ENCODE data around the gene KCNK4. TPM values are rescaled to one million over a fixed set of nuclear protein-coding genes. Genes with fewer than 3 reads are reported as not detected.

The KCNK4 gene
- polyA plus RNA-seq, 3 donors: not detected

DNA sequence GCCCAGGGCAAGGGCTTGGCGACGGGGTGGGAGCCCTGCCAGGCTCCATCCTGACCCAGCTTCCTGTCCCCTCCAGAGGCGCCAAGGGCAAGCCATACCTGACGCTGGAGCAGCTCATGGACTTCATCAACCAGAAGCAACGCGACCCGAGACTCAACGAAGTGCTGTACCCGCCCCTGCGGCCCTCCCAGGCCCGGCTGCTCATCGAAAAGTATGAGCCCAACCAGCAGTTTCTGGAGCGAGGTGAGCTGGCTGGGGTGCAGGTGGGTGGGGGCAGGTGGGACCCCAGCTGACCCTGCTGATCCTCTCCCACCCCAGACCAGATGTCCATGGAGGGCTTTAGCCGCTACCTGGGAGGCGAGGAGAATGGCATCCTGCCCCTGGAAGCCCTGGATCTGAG is 34.8 kb upstream of the KCNK4 start:
- H3K36me3 Mint-ChIP-seq: peaks cover 45 to 67% of the 10 kb centered on the region in 2 donors
- peaks cover 21% of the 10 kb centered on the region for H3K4me1 Mint-ChIP-seq
- Histone ChIP-seq H3K9me3 (replicated peaks in 1 of 2; ENCODE audit: control insufficient read depth in 1 of 2, insufficient read depth in 1 of 2, low read length in 2 of 2) (no peaks in the 10 kb centered on the region), H3K79me2 (ENCODE audit: insufficient read depth, low read length) (peaks cover 18% of the 10 kb centered on the region), H4K20me1 (ENCODE audit: insufficient read depth, low read length) (peaks cover 34% of the 10 kb centered on the region), H3K27ac (ENCODE audit: low read depth in 1 of 2, low read length in 2 of 2) (no peak overlapping the region), H2AFZ (ENCODE audit: insufficient read depth, low read depth, low read length, poor library complexity, severe bottlenecking) (no peak overlapping the region), H3K9ac (ENCODE audit: insufficient read depth, low read length, poor library complexity, severe bottlenecking) (no peak overlapping the region), H3K27me3 (ENCODE audit: control insufficient read depth in 2 of 2, insufficient read depth in 2 of 2, low read length in 2 of 2) (no peaks in the 10 kb centered on the region), H3K4me3 (replicated peaks in 1 of 3; ENCODE audit: low read depth in 2 of 3, low read length in 3 of 3) (no peak overlapping the region), H3K4me1 (ENCODE audit: control insufficient read depth in 1 of 2, insufficient read depth in 2 of 2, low read length in 2 of 2) (peaks cover 18 to 26% of the 10 kb centered on the region in 2 donors), H3K4me2 (replicated peaks; ENCODE audit: extremely low read depth, low read length, poor library complexity, severe bottlenecking) (no peak overlapping the region), H3K36me3 (replicated peaks in 1 of 2; ENCODE audit: control insufficient read depth in 1 of 2, insufficient read depth in 2 of 2, low read length in 2 of 2) (peaks cover 59 to 68% of the 10 kb centered on the region in 2 donors)
- 82% methylated on average over 7 of the region's 15 CpGs for WGBS (ENCODE audit: insufficient coverage)
- no peak for DNase-seq
- TF ChIP-seq, protein P1, sequence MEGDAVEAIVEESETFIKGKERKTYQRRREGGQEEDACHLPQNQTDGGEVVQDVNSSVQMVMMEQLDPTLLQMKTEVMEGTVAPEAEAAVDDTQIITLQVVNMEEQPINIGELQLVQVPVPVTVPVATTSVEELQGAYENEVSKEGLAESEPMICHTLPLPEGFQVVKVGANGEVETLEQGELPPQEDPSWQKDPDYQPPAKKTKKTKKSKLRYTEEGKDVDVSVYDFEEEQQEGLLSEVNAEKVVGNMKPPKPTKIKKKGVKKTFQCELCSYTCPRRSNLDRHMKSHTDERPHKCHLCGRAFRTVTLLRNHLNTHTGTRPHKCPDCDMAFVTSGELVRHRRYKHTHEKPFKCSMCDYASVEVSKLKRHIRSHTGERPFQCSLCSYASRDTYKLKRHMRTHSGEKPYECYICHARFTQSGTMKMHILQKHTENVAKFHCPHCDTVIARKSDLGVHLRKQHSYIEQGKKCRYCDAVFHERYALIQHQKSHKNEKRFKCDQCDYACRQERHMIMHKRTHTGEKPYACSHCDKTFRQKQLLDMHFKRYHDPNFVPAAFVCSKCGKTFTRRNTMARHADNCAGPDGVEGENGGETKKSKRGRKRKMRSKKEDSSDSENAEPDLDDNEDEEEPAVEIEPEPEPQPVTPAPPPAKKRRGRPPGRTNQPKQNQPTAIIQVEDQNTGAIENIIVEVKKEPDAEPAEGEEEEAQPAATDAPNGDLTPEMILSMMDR (IDR thresholded peaks at IDR 0.05): no peak
- H3K4me3 Mint-ChIP-seq: no peak overlapping the region
- H3K27me3 Mint-ChIP-seq (ENCODE audit: low read depth in 3 of 3): peaks cover 0 to 1% (median 0%) of the 10 kb centered on the region in 3 donors
- intact Hi-C loops (cut with micrococcal nuclease): no loop called here
- no peak overlapping the region for H3K27ac Mint-ChIP-seq
- H3K9me3 Mint-ChIP-seq: peaks cover 0 to 4% (median 0%) of the 10 kb centered on the region in 7 donors

DNA sequence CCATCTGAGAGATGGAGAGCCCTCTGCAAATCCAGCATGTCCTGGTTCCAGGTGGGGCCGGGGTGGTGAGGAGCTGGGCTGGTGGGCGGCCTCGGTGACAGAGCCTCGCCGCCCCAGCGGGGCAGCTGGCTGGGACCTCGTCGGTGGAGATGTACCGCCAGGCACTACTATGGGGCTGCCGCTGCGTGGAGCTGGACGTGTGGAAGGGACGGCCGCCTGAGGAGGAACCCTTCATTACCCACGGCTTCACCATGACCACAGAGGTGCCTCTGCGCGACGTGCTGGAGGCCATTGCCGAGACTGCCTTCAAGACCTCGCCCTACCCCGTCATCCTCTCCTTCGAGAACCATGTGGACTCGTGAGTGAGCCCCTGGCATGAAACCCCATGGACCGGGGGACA is 32.7 kb upstream of the KCNK4 start:
- Mint-ChIP-seq H3K4me1 (peaks cover 7% of the 10 kb centered on the region), H3K36me3 (peaks cover 61 to 87% of the 10 kb centered on the region in 2 donors), H3K4me3 (no peak overlapping the region), H3K27me3 (ENCODE audit: low read depth in 3 of 3) (peaks cover 0 to 1% (median 0%) of the 10 kb centered on the region in 3 donors), H3K9me3 (peaks cover 0 to 4% (median 0%) of the 10 kb centered on the region in 7 donors), H3K27ac (no peak overlapping the region)
- no peak for DNase-seq
- H3K9me3 ChIP-seq (replicated peaks in 1 of 2; ENCODE audit: control insufficient read depth in 1 of 2, insufficient read depth in 1 of 2, low read length in 2 of 2): no peaks in the 10 kb centered on the region
- H4K20me1 ChIP-seq (ENCODE audit: insufficient read depth, low read length): peaks cover 21% of the 10 kb centered on the region
- H3K79me2 ChIP-seq (ENCODE audit: insufficient read depth, low read length): no peaks in the 10 kb centered on the region
- no peak overlapping the region for H3K4me3 ChIP-seq (replicated peaks in 1 of 3; ENCODE audit: low read depth in 2 of 3, low read length in 3 of 3)
- WGBS (ENCODE audit: insufficient coverage): 93% methylated on average over 18 of the region's 24 CpGs
- no peak overlapping the region for H3K4me2 ChIP-seq (replicated peaks; ENCODE audit: extremely low read depth, low read length, poor library complexity, severe bottlenecking)
- no peak overlapping the region for H3K9ac ChIP-seq (ENCODE audit: insufficient read depth, low read length, poor library complexity, severe bottlenecking)
- H3K36me3 ChIP-seq (replicated peaks in 1 of 2; ENCODE audit: control insufficient read depth in 1 of 2, insufficient read depth in 2 of 2, low read length in 2 of 2): peaks cover 80 to 89% of the 10 kb centered on the region in 2 donors
- H2AFZ ChIP-seq (ENCODE audit: insufficient read depth, low read depth, low read length, poor library complexity, severe bottlenecking): no peak overlapping the region
- H3K4me1 ChIP-seq (ENCODE audit: control insufficient read depth in 1 of 2, insufficient read depth in 2 of 2, low read length in 2 of 2): peaks cover 3 to 6% of the 10 kb centered on the region in 2 donors
- H3K27me3 ChIP-seq (ENCODE audit: control insufficient read depth in 2 of 2, insufficient read depth in 2 of 2, low read length in 2 of 2): no peaks in the 10 kb centered on the region
- intact Hi-C loops (cut with micrococcal nuclease): no loop called here
- TF ChIP-seq, protein P1 (IDR thresholded peaks at IDR 0.05): no peak
- H3K27ac ChIP-seq (ENCODE audit: low read depth in 1 of 2, low read length in 2 of 2): no peak overlapping the region
